Adrenal gland (tissue), 5 donors: ENCODE results near the gene MOK.

ENCODE experiments used
- POLR2A ChIP-seq, 2 donors: fragments of 450-650 bp; IDR thresholded peaks; one replicate each; pipeline ENCODE4 v1.6.1; 2017; ENCODE audit warnings: antibody characterized with exemption in 2 of 2, mild to moderate bottlenecking in 2 of 2, moderate library complexity in 1 of 2
- TF ChIP-seq, protein P1 (sequence below), 6 experiments: fragments of 450-650 bp in 4 of 6; fragments of 200-600 bp in 2 of 6; sonication (generic) in 1 of 6; IDR thresholded peaks; 1 replicate in 5 of 6; 2 replicates in 1 of 6; pipeline versions ENCODE4 v1.5.1 to v1.8.0; 2016 to 2021; ENCODE audit warnings: antibody characterized with exemption in 6 of 6, mild to moderate bottlenecking in 2 of 6, moderate library complexity in 1 of 6
- donor health status: DM: no; HTN: no; CAD: no.

- TF ChIP-seq, protein P1, sequence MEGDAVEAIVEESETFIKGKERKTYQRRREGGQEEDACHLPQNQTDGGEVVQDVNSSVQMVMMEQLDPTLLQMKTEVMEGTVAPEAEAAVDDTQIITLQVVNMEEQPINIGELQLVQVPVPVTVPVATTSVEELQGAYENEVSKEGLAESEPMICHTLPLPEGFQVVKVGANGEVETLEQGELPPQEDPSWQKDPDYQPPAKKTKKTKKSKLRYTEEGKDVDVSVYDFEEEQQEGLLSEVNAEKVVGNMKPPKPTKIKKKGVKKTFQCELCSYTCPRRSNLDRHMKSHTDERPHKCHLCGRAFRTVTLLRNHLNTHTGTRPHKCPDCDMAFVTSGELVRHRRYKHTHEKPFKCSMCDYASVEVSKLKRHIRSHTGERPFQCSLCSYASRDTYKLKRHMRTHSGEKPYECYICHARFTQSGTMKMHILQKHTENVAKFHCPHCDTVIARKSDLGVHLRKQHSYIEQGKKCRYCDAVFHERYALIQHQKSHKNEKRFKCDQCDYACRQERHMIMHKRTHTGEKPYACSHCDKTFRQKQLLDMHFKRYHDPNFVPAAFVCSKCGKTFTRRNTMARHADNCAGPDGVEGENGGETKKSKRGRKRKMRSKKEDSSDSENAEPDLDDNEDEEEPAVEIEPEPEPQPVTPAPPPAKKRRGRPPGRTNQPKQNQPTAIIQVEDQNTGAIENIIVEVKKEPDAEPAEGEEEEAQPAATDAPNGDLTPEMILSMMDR (IDR thresholded peaks at IDR 0.05), result no peak
- TF ChIP-seq POLR2A (IDR thresholded peaks at IDR 0.05), result no peak
Observed at GRCh38 chr14:102317564-102318248, 12.7 kb upstream of the MOK start.
